IPS-NIHi7 (cell line): ENCODE measurements around the gene RSRC2.
"Not testable (repeated sequence)": the region's sequence is repeated elsewhere in the genome, so short reads cannot be mapped to it uniquely, and the experiment has no call there.

ENCODE experiments used
- DNase-seq: peaks from one replicate; pipeline ENCODE4 v3.0.0; 2012; ENCODE audit warnings: mixed read lengths; ENCODE audit errors: extremely low spot score

RSRC2 gene

GRCh38 chr12:122518908-122519307, 7.8 kb downstream of the RSRC2 start:
- DNase-seq: no peak

DNA sequence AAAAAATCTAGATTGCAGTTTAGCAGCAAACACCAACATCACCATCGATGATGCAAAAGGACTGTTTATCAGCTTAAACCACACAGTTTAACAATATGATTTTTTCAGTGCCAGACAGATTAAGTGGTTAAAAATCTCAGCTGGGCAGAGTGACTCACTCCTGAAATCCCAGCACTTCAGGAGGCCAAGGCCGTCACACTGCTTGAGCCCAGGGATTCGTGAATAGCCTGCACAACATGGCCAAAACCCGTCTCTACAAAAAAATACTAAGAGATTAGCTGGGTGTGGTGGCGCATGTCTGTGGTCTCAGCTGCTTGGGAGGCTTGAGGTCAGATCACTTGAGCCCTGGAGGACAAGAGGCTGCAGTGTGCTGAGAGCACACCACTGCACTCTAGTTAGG, 8.9 kb downstream of the RSRC2 start:
- no peak for DNase-seq

- no peak for DNase-seq
Observed at GRCh38 chr12:122516544-122517361, 10.0 kb downstream of the RSRC2 start.

GRCh38 chr12:122515275-122515674, 11.5 kb downstream of the RSRC2 start:
- no peak for DNase-seq

DNA sequence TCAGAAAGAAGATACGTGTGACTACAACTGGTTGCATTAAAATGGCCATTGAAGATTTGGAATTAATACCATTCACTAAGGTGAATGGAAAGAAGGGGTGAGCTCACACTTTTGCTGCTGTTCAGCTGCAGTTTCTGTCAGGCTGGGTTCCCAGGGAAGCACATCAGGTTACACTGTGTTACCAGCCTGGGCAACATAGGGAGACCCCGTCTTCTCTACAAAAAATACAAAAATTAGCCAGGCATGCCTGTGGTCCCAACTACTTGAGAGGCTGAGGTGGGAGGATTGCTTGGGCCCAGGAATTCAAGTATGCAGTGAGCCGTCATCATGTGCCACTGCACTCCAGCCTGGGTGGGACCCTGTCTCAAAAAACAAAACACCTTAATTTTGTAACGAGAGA, 13.1 kb downstream of the RSRC2 start:
- DNase-seq: no peak

GRCh38 chr12:122513028-122513427, 13.7 kb downstream of the RSRC2 start:
- not testable (repeated sequence) for DNase-seq

GRCh38 chr12:122508163-122508562, 18.6 kb downstream of the RSRC2 start:
- DNase-seq: no peak

DNA sequence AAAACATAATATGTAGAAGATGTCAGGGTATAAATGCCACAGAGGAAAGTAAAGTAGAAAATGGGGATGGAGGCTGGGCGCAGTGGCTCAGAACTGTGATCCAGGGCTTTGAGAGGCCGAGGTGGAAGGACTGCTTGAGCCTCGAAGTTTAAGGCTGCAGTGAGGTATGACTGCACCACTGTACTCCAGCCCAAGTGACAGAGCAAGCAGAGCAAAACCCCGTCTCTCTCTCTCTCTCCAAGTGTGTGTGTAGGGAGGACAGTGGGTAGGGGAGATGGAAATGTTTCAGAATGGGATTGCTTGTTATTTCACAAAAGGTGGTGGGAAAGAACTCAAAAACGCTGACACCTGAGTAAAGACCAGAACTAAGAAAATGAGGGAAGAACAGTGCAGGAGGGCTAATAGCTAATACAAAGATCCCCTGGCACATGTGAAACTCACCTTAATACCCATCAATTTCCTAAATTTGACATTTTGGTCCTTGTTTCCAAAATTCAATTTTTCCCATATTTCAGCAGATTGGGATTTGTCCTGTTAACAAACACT, 20.3 kb downstream of the RSRC2 start:
- no peak for DNase-seq

GRCh38 chr12:122505419-122506051, 21.2 kb downstream of the RSRC2 start:
- no peak for DNase-seq

GRCh38 chr12:122503783-122504590, 22.7 kb downstream of the RSRC2 start:
- no peak for DNase-seq

DNA sequence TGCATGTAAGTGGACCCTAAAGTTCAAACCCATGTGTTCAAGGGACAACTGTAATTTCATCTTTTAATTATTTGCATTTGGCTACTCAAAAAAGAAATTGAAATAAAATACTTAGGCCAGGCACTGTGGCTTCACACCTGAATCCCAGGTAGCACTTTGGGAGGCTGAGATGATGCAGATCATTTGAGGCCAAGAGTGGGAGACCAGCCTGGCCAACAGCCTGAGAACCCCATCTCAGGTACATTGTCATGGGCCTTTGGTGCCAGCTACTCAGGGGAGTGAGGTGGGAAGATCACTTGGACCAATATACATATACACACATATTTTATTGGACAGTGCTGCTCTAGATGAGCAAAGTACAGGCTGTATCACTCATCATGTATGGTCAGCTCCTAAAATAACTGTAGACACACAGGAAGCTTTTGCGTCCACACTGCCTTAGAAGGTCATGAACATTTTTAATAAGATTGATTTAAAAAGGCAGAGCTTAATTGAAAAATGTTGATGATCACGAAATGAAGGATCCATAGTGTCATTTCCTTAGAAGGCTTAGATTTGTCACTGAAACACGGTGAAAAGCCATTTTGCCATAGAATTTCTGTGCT, 23.5 kb downstream of the RSRC2 start:
- DNase-seq: no peak

DNA sequence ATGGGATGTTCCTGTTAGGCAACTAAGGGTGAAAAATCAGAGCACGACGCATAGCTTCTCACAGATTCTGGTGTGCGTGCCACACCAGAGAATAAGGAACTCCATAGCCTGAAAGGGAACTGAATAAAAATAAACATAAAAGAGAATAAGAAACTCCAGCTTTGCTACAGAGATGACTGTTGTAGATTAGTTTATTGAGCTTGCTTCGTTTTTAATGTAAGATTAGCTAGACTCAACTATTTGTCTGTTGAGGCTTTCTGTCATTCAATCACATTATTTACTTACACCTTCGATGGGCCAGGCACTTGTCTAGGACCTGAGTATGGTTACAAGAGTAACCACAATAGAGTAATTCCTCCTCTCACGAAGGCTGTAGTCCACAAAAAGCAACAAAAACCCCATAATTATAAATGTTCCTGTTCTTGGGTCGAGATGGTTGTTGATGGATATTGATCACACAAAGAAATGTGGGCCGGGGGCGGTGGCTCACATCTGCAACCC, 25.2 kb downstream of the RSRC2 start:
- DNase-seq: no peak

DNA sequence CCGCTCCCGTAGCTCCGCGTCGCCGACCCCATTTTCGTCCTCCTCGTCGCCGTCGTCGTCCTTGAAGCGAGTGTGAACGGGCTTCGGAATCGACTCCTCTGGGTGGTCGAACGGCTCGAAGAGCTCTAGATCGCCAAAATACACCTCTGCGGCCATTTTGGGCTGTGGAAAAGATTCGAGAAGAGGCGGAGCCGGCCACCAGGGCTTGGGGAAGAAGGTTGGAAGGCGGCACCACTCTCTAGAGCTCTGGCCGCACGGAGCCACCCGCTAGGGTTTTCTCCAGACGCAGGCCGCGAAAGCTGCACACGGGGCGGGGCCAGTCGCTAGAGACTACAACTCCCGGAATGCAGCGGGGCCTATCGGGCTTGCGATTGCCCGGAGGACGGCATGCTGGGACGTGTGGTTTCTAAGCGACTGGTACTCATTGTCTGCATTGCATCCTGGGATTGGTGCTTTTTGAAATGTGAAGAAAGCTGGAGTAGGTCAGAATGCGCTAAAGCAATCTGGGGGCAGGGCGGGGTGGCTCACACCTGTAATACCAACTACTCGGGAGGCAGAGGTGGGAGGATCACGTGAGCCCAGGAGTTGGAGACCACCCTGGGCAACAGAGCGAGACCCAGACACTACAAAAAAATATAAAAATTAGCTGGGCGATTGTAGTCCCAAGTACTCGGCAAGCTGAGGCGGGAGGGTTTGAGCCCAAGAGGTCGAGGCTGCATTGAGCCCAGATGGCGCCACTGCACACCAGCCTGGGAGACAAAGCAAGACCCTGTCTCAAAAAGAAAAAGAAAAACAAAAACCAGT, 25.8 kb downstream of the RSRC2 start, which contains the start of gene ZCCHC8:
Gene ZCCHC8 (minus strand): TSS at position 248 of the 804 bp plus-strand sequence. CDS start 92 bp downstream, at position 156.
- peak; percentile 93 for DNase-seq

DNA sequence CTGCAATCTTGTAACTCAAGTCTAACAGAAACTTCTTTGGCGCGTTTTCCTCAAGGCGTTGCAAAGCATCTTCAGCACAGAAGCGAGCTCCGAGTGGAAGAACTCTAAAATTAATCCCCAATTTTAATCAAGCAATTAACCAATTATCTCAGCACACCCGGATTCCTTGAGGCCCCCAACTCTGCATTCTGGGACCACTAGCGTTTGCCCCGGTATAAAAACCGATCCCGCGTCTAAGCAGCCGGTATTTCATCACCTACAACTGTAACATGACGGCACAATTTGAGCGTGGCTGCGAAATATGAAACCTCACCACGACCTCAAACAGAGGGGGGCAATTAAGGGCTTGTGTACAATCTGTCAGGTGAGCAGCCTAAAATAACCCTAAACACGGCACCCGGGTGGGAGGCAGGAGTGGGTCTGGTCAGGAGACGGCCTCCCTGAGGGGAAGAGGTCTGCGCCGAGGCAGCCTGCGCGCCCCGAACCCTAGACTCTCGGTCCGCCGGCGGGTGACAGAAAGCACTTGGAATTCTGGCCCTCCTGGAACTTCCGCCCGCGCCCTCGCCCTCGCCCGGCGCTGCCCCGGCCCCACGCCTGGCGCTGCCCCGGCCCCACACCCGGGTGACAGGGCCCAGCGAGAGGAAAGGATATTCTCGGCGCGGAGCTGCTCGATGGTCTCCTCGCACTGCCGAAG, 26.6 kb downstream of the RSRC2 start:
- DNase-seq: peak; percentile 32

DNA sequence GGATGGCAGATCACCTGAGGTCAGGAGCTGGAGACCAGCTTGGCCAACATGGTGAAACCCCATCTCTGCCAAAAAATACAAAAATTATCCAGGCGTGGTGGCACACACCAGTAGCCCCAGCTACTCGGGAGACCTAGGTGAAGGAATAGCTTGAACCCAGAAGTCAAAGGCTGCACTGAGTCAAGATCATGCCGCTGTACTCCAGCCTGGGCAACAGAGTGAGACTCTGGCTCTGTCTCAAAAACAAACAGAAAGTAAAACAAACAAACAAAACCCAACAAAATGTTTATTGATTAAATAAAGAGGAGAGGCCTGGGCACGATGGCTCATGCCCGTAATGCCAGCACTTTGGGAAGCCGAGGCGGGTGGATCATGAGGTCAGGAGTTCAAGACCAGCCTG, 31.5 kb downstream of the RSRC2 start:
- no peak for DNase-seq

DNA sequence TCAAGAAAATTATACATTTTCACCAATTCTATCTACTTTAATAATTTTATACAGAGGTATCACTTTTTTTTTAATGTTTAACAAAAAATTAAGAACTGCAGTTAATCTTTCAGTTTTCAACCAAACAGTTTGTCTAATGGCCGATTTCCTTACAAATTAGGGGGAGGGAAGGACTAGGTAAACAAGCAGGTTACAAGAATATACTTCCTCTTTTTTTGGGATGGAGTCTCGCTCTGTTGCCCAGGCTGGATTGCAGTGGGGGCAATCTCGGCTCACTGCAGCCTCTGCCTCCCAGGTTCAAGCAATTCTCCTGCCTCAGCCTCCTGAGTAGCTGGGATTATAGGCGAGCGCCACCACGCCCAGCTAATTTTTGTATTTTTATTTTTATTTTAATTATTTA, 33.5 kb downstream of the RSRC2 start:
- DNase-seq: not testable (repeated sequence)

DNA sequence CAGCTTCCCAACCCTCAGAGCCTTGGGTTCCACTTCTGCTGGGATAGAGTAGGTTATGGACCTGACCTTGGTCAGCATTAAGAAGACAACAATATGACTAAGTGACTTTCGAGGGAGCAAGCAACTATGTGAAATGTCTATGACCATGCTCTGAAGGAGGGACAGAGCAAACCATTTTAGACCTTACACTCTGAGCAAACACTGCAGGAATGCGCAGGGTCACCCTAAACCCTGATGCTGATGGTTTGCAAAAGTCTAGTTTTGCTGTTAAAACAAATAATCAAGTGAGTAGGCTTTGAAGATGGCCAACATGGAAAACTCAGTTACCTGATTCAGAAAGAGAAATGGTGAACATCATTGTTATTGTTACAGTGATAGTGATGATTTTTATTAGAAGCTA, 34.7 kb downstream of the RSRC2 start:
- DNase-seq: no peak

- DNase-seq: no peak
Observed at GRCh38 chr12:122489038-122489437, 37.7 kb downstream of the RSRC2 start.

- not testable (repeated sequence) for DNase-seq
Observed at GRCh38 chr12:122487807-122488206, 38.9 kb downstream of the RSRC2 start.
